SK-N-SH treated with all-trans-retinoic acid at 6 μM for 48 hours (cell line): ENCODE measurements around the gene HSPB6.
"Not testable (repeated sequence)": the region's sequence is repeated elsewhere in the genome, so short reads cannot be mapped to it uniquely, and the experiment has no call there.

Experiments
- ATAC-seq: fragments of 200-7000 bp; cut with Tn5 transposase; 3 replicates; pipeline ENCODE4 v1.9.1; 2020; ENCODE audit warnings: mild to moderate bottlenecking, moderate library complexity
- ARNTL ChIP-seq: fragments of 450-650 bp; formaldehyde crosslinking; IDR thresholded peaks from 2 replicates; pipeline ENCODE4 v1.5.0; 2020; ENCODE audit warnings: low read depth, mild to moderate bottlenecking, moderate library complexity, borderline replicate concordance
- CREB5 ChIP-seq: fragments of 250-450 bp; sonication (Bioruptor Pico); IDR thresholded peaks from 2 replicates; pipeline ENCODE4 v1.5.1; 2020; ENCODE audit warnings: low read depth, mild to moderate bottlenecking, moderate library complexity
- CSDC2 ChIP-seq: fragments of 250-450 bp; sonication (Bioruptor Pico); IDR thresholded peaks from 2 replicates; pipeline ENCODE4 v1.5.0; 2020; ENCODE audit warnings: mild to moderate bottlenecking, moderate library complexity
- CSRNP3 ChIP-seq: fragments of 250-450 bp; sonication (Bioruptor Pico); IDR thresholded peaks from 2 replicates; pipeline ENCODE4 v1.5.1; 2021; ENCODE audit warnings: mild to moderate bottlenecking, moderate library complexity
- ESRRG ChIP-seq: fragments of 250-450 bp; sonication (Bioruptor Pico); IDR thresholded peaks from 2 replicates; pipeline ENCODE4 v1.6.1; 2021; ENCODE audit warnings: mild to moderate bottlenecking
- ISL1 ChIP-seq: fragments of 250-450 bp; sonication (Bioruptor Pico); IDR thresholded peaks from 2 replicates; pipeline ENCODE4 v2.1.2; 2022; ENCODE audit warnings: mild to moderate bottlenecking, moderate library complexity
- POU6F1 ChIP-seq: fragments of 250-450 bp; sonication (Bioruptor Pico); IDR thresholded peaks from 2 replicates; pipeline ENCODE4 v1.8.0; 2021; ENCODE audit warnings: low read depth, mild to moderate bottlenecking, moderate library complexity, borderline replicate concordance
- PPARA ChIP-seq: fragments of 250-450 bp; sonication (Bioruptor Pico); IDR thresholded peaks from 2 replicates; pipeline ENCODE4 v1.5.0; 2020; ENCODE audit warnings: mild to moderate bottlenecking, borderline replicate concordance
- RARB ChIP-seq: fragments of 250-450 bp; sonication (Bioruptor Pico); IDR thresholded peaks from 2 replicates; pipeline ENCODE4 v1.8.0; 2021; ENCODE audit warnings: mild to moderate bottlenecking, moderate library complexity
- TCF4 ChIP-seq: fragments of 250-450 bp; sonication (Bioruptor Pico); IDR thresholded peaks from 2 replicates; pipeline ENCODE4 v1.8.0; 2021; ENCODE audit warnings: mild to moderate bottlenecking, moderate library complexity, borderline replicate concordance
- TSHZ2 ChIP-seq: fragments of 250-450 bp; sonication (Bioruptor Pico); IDR thresholded peaks from 2 replicates; pipeline ENCODE4 v1.5.0; 2020; ENCODE audit warnings: mild to moderate bottlenecking, moderate library complexity
- ZFP30 ChIP-seq: fragments of 450-650 bp; formaldehyde crosslinking; IDR thresholded peaks from 2 replicates; pipeline ENCODE4 v1.5.0; 2022; ENCODE audit warnings: mild to moderate bottlenecking, moderate library complexity
- ZNF565 ChIP-seq: fragments of 450-650 bp; formaldehyde crosslinking; conservative IDR thresholded peaks from 2 replicates; pipeline ENCODE4 v1.5.0; 2020; ENCODE audit warnings: low read depth, mild to moderate bottlenecking, moderate library complexity
- ZNF70 ChIP-seq: fragments of 450-650 bp; formaldehyde crosslinking; IDR thresholded peaks from 2 replicates; pipeline ENCODE4 v1.5.0; 2020; ENCODE audit warnings: mild to moderate bottlenecking, moderate library complexity
- ZNF8 ChIP-seq: fragments of 450-650 bp; formaldehyde crosslinking; IDR thresholded peaks from 2 replicates; pipeline ENCODE4 v1.5.0; 2020; ENCODE audit warnings: mild to moderate bottlenecking, moderate library complexity

Gene HSPB6

GRCh38 chr19:35775298-35776101, 18.7 kb upstream of the HSPB6 start, which contains the start of gene ARHGAP33:
ARHGAP33 (plus strand) TSS chr19:35775564; CDS start chr19:35775659, 95 bp downstream.
- ATAC-seq: peak; percentile 90
- TF ChIP-seq ARNTL (no peak), ZFP30 (CRISPR knock-in tag) (no peak), TSHZ2 (CRISPR knock-in tag) (0 out of 2 replicates have a peak, but pooled peaks have one; percentile 19), ESRRG (no peak), ISL1 (CRISPR knock-in tag) (no peak), ZNF70 (CRISPR knock-in tag) (no peak), CREB5 (no peak), PPARA (CRISPR knock-in tag) (no peak)
- TF ChIP-seq, all 23 proteins: peak for 1

GRCh38 chr19:35775046-35775297, 18.1 kb upstream of the HSPB6 start:
- TF ChIP-seq RARB (CRISPR knock-in tag) (no peak), CSDC2 (CRISPR knock-in tag) (no peak), CSRNP3 (CRISPR knock-in tag) (no peak)
- TF ChIP-seq, all 23 proteins: peak for 0
- ATAC-seq: peak; percentile 46

- TF ChIP-seq RARB (CRISPR knock-in tag) (no peak), ZNF8 (no peak), CSDC2 (CRISPR knock-in tag) (no peak), POU6F1 (CRISPR knock-in tag) (no peak)
- ATAC-seq: peak; percentile 18
Observed at GRCh38 chr19:35774274-35775045, 17.6 kb upstream of the HSPB6 start.

GRCh38 chr19:35773020-35773806, 16.4 kb upstream of the HSPB6 start:
- no peak for TF ChIP-seq ZNF8
- TF ChIP-seq PPARA (CRISPR knock-in tag): no peak
- no peak for TF ChIP-seq TCF4 (CRISPR knock-in tag)
- no peak for TF ChIP-seq ZNF565 (CRISPR knock-in tag)
- no peak for ATAC-seq

GRCh38 chr19:35772362-35772761, 15.5 kb upstream of the HSPB6 start:
- ATAC-seq: not testable (repeated sequence)
